Astrocyte of the spinal cord (primary cell): ENCODE results near the gene SETD1A.

Experiments used
- DNase-seq: peaks from one replicate; pipeline ENCODE4 v3.0.0; 2011; ENCODE audit warnings: low read depth, low spot score
- H3K4me3 ChIP-seq: 2 replicates; pipeline ENCODE4 v1.5.1; 2011; ENCODE audit warnings: low read depth, mild to moderate bottlenecking, low read length, moderate library complexity
- in situ Hi-C: cut with HindIII; loops from 2 replicates; pipeline ENCODE4 v1.10.0; 2017; ENCODE audit warnings: low sequenced_read_pairs
- TF ChIP-seq, protein P1 (sequence below): IDR thresholded peaks from 2 replicates; pipeline ENCODE4 v1.5.1; 2012; ENCODE audit warnings: low read depth, mild to moderate bottlenecking, low read length, inconsistent platforms

Gene SETD1A

DNA sequence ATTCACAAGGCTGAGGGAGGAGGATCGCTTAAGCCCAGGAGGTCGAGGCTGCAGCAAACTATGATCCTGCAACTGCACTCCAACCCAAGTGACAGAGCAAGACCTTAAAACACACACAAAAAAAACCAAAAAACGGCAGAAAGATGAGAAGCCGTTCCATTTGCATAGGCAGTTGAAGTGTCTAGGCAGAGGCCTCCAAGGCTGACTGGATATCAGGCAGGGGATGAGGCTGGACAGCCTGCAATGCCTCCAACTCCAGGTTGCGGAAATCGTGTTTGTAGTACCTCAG, 36.2 kb upstream of the SETD1A start:
- in situ Hi-C loops = no loop called here
- H3K4me3 ChIP-seq = peak overlapping the region; percentile 63
- DNase-seq = no peak
- TF ChIP-seq, protein P1, sequence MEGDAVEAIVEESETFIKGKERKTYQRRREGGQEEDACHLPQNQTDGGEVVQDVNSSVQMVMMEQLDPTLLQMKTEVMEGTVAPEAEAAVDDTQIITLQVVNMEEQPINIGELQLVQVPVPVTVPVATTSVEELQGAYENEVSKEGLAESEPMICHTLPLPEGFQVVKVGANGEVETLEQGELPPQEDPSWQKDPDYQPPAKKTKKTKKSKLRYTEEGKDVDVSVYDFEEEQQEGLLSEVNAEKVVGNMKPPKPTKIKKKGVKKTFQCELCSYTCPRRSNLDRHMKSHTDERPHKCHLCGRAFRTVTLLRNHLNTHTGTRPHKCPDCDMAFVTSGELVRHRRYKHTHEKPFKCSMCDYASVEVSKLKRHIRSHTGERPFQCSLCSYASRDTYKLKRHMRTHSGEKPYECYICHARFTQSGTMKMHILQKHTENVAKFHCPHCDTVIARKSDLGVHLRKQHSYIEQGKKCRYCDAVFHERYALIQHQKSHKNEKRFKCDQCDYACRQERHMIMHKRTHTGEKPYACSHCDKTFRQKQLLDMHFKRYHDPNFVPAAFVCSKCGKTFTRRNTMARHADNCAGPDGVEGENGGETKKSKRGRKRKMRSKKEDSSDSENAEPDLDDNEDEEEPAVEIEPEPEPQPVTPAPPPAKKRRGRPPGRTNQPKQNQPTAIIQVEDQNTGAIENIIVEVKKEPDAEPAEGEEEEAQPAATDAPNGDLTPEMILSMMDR = no peak

DNA sequence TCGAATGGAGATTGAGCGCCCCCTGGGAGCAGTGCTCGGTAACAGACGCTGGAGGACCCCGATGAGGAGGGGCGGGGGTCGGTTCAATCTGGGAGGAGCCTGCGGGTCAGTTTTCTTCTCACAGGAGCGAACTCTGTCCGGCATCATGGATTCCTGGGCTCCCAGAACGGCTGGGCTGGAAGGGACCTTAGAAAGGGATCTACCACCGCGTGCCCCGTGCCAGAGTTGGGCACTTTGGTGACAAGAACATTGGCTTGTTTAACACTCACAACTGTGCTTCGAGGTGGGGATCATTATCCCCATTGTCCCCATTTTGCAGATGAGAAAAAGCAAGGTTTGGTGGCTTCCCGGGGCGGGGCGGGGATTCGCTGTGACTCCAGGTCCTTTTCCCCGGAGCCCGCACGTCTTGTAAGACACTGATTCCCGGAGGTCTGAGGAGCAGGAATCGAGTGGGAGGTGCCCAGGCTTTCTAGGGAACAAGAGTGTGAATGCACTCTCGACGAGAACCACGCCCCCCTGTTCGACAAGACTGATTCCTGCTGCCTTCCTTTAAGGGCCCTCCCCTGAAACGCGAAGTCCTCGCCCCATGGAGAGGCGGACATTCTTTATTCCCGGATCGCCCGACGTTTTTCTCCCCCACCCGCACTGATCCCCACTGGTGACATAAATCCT, 35.7 kb upstream of the SETD1A start:
- peak; percentile 90 for DNase-seq
- TF ChIP-seq, protein P1 = peak; percentile 94
- in situ Hi-C loops = no loop called here
- peak overlapping the region; percentile 63 for H3K4me3 ChIP-seq

DNA sequence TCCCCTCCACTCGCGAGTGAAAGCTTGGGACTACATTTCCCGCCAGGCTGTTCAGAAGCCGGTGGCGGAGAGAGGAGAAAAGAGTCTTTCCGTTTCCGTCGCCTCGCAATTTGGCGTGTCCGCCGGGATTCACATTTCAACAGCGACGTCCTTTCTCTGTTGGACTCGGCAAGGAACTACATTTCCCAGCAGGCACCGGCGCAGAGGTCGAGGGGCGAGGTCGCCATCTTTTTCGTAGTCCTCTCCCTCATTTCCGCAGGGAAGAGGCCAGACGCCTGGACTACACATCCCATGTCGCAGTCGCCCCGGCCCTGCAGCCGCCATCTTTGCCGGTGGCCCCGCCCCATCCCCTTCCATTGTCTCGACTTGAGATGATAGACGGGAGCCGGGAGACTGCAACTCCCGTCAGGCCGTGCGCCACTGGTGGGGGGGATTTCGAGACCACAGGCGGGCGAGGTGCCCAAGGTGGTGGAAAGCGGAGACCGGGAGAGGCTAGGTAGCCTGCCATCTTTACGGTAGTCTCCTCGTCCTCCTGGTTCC, 35.1 kb upstream of the SETD1A start:
- DNase-seq = peak; percentile 100
- TF ChIP-seq, protein P1 = no peak
- peak overlapping the region; percentile 94 for H3K4me3 ChIP-seq
- in situ Hi-C loops = no loop called here

DNA sequence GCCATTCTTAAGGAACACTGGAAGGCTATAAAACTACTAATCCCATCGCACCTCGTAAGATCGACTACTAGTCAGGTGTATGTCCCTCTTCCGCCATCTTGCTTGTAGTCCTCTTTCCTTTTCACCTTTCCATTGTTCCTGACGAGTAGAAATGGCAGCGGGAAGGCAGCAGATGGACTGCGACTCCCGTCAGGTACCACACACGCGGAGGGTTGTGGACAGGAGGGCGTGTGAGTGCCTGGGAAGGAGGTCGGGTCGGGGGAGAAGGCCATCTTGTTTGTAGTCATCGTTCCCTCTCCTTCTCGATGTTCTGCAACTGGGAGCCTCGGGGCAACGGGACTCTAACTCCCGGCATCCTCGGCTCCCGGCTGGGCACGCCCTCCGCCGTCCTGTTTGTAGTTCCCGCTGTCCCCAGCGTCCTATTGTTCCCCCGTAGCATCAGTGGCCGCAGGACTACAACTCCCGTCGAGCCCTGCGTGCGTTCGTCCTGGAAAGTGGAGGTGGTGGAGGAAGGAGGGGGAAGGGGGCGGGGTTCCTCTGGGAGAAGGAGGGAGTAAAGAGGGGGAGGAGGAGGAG, 34.5 kb upstream of the SETD1A start:
- DNase-seq = peak; percentile 100
- TF ChIP-seq, protein P1 = no peak
- H3K4me3 ChIP-seq = peak overlapping the region; percentile 94
- in situ Hi-C loops = no loop called here

DNA sequence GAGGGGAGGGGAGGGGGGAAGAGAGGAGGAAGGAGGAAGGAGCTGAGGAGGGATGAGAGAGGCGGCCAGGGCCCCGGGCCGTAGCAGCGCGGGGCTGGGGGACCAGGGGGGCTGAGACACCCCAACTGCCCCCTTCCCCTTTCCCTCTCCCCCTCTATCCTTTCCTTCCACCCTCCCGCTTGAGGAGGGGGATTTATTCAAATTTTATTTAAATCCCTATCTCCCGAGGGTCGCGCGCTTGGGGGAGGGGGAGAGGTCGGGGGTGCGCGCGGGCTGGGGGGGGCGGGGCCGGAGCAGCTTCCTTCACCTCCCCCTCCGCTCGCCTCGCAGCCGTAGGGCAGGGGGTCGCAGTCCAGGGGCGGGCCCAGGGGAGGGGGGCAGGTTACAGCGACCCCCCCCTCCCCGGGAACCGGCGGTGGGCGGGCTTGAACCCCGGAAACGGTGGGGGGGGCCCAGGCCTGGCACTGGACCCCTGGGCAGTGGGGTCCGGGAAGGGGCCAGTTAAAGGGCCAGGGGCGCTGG, 33.9 kb upstream of the SETD1A start, which contains the start of gene FBXL19:
TSS of gene FBXL19 (plus strand) at position 19 of the 522 bp plus-strand sequence. CDS start 2,183 bp downstream, outside the sequence.
- H3K4me3 ChIP-seq = peak within 1 kb of the TSS; percentile 94
- in situ Hi-C loops = no loop called here
- DNase-seq = no peak
- TF ChIP-seq, protein P1 = no peak

DNA sequence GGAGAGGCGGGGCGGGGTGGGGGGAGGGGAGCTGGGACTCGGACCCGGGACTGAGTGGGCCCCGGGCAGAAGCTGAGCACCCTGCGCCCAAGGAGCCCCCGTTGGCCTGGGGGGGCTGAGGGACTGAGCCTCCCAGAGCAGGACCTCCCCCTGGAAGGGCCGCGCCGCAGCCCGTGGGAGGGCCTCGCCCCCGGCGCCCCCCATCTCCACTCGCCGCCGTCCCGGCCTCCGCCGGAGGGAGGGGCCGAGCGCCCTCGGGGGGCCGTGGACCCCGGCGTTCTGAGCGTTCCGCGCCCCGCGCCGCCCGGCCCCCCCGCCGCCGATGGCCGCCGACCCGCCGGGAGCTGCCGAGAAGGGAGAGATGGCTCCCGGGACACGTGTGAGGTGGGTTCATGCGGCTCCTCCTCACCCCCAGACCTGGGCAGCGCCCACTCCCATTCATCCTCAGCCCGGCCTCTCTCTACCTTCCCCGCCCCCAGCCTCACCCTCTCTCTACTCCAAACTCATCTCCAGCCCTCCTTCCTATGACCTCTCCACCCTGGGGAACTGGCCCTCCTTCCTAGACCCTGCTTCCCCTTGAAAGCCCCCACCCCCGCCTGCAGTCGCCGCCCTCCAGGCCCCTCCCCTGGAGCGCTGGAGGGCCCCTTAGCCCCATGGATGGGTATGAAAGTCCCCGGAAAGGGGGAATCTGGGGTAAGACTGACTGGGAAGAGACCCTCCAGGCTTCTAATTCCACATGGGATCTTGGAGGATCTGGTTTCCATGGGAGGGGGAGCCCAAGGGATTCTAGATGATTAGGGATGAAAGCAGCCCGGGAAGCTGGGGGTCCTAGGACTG, 33.3 kb upstream of the SETD1A start:
- no peak for DNase-seq
- H3K4me3 ChIP-seq = peak overlapping the region; percentile 94
- in situ Hi-C loops = no loop called here
- TF ChIP-seq, protein P1 = no peak
